Lower leg skin (tissue), 3 donors: ENCODE data around the gene DOP1A.

Experiments used
- CTCF ChIP-seq, 3 donors: fragments of 450-650 bp; IDR thresholded peaks; one replicate each; pipeline ENCODE4 v1.5.1; 2016; ENCODE audit warnings: antibody characterized with exemption in 3 of 3, mild to moderate bottlenecking in 3 of 3, moderate library complexity in 2 of 3
- POLR2A ChIP-seq, 2 donors: fragments of 450-650 bp; IDR thresholded peaks; one replicate each; pipeline ENCODE4 v1.6.1; 2016 to 2017; ENCODE audit warnings: antibody characterized with exemption in 2 of 2, mild to moderate bottlenecking in 1 of 2, moderate library complexity in 1 of 2

- TF ChIP-seq POLR2A (IDR thresholded peaks at IDR 0.05) (no peak), CTCF (IDR thresholded peaks at IDR 0.05) (no peak)
Measured at GRCh38 chr6:83183082-83183828, 115.8 kb downstream of the DOP1A start.
